GM19351 (cell line): ENCODE measurements around the gene EXOC7.

Experiments
- ATAC-seq: cut with Tn5 transposase; IDR thresholded peaks from one replicate; pipeline ENCODE4 v1.9.1; 2021; ENCODE audit warnings: mild to moderate bottlenecking, moderate library complexity; ENCODE audit not compliant: unreplicated experiment

The EXOC7 gene

DNA sequence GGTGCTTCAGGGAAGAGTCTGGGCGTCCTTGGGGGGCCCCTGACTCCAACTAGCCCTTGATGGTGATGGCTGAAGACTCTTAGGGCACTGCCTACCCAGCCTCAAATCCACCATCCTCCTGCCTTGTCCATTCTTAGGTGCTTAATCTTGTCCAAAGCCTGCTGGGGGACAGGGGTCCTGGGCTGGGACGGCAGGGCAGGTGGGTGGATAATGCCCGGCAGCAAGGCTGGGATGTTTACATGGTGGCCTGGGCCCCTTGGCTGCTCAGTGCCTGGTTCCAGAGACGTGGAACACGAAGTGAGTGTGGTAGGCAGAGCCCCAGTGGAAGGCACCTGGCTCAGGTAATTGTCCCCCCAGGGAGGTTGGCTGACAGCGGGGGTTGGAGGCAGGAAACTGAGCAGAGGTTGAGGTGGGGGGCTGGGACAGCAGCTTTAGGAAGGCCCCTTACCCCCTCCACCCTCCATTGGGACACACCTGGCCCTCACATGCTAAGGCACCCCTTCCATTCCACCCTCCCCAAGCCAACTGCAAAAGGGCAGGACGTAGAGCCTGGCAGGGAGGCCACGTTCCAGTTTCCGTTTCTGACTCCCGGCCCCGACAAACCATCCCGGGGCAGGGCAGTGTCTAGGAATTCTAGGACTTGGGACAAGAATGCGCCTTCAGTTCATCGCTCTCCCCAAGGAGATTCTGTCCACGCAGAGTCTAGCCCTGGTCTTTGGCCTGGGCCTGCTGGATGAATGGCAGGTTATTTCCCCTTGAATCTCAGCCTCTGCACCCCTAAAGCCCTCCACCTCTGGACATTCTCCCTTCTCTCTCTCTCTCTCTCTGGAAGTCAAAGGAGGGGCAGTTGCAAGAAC is 35.5 kb upstream of the EXOC7 start:
- no peak for ATAC-seq

DNA sequence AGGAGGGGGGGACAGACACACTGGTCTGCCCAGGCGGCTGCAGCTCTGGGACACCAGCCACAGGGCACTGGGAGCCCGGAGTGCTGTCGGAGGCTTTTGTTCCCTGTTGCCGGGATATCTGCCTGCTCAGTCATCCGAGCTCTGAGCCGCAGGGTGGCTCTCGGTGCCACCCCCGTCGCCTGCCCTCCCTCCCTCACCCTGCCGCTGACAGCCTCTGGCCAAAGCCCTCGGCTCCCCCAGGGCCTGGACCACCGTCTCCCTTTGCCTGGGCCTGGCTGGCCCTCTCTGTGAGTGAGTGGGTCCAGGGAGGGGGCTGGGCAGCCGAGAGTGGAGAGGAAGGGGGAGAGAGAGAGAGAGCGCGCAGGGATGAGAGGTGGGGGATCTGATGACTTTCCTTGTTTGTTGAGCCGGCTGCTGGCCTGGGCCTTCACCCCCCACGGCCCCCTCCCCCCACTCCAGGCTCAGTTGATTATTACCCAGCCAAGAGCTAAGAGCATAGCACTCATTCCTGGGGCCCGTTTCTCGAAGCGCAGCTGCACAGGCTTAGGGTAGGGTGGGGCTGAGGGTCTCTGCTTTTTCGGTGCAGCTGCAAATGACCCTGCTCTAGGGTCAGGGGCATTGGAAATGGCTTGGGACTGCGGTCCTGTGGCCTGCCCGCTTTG is 34.8 kb upstream of the EXOC7 start:
- no peak for ATAC-seq

DNA sequence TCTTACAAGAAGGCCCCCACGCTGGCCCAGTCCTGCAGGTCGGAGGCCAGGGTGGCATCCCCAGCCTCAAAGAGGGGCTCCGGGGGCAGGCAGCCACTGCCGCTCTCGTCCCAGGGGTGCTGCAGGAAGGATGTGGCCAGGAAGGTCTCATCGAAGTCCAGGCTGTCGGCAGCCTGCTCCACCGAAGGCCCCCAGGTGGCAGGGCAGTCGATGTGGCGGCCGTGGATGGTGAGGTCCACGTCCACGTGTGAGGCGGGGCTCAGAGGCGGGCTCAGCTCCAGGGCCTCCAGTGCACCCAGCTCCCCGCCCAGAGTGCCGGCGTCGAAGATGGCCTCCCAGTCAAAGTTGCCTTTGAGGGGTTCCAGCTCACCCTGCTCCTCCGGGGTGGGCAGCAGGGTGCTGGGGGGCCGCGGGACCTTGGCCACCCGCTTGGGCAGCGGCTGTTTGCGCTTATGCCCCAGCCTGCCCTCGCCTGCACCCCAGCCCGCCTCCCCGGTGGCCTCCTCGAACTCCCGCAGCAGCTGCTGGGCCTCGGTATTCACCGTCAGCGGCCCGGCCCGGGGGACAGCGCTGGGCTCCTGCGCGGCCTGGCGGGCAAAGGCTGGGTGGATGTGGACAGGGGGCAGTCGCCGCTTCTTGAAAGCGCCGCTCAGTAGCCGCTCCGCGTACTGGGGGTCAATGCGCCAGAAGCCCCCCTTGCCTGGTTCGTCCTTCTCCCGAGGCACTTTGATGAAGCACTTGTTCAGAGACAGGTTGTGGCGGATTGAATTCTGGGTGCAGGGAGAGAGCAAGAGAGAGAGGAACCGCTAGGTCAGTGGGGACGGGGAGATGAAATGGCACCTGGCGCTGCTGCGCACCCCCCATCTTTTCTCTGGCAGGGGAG is 34.0 kb upstream of the EXOC7 start:
- no peak for ATAC-seq

DNA sequence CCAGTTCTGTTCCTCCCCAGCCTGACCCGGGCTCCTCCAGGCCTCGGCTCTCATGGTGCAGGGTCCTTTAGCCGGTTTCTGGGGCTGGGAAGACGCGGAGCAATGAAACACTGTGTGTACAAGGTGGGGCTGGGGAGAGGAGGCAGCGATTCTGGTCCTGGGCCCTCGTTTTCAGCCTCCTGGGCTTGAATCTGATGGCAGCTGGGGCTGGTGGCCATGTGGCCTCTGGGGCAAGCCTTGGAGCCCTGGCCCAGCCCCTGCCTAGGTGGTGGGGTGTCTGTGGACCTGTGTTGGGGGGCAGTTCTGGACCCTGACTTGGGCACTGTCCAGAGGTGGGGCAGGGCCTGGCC is 33.4 kb upstream of the EXOC7 start:
- ATAC-seq = no peak

DNA sequence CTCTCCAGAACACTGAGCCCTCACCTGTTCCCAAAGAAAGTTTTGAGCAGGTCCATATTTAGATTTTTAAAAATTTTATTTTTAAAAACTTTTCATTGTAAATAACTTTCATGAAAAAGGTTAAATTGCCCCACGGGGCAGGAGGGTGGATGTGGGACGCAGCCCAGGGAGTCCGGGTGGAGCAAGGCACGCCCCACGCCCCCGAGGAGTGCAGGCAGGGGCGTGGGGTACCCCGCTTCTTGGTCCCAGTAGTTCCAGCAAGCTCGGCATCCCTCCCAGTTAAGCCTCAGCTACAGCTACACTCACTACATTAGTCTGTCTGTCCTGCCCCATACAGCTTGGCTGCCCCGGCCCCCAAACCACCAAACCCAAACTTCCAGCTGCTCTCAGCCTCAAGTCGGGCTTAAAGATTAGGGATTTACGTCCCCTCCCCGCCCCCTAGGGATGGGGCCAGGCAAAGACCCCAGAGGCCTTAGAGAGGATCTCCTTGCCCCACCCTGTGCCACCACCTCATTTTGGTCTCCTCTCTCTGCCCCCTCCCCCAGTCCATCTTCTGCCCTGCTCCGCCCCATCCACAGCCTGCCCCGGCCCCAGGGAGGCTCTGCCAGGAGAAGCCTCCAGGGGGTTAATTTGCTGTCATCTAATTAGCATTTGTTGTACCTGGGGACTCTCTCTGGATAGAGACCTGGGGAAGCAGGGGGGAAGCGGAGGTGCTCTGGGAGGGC is 32.9 kb upstream of the EXOC7 start:
- ATAC-seq = no peak

DNA sequence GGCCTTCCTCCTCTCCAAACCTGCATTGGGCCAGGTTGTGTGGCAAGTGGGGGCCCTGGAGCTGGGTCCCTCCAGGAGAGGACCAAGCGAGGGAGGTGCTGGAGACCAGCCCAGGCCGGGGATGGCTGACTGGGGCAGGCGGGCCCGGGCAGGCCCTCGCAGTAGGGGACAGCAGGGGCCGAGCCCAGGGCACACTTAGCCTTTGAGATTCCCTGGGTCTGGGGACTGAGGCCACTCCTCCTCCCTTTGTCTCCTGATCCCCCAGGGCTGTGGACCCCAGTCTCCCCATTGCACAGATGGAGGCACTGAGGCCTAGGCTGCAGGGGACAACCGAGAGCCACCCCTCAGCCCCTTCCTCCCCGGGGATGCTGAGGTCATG is 32.2 kb upstream of the EXOC7 start:
- no peak for ATAC-seq

DNA sequence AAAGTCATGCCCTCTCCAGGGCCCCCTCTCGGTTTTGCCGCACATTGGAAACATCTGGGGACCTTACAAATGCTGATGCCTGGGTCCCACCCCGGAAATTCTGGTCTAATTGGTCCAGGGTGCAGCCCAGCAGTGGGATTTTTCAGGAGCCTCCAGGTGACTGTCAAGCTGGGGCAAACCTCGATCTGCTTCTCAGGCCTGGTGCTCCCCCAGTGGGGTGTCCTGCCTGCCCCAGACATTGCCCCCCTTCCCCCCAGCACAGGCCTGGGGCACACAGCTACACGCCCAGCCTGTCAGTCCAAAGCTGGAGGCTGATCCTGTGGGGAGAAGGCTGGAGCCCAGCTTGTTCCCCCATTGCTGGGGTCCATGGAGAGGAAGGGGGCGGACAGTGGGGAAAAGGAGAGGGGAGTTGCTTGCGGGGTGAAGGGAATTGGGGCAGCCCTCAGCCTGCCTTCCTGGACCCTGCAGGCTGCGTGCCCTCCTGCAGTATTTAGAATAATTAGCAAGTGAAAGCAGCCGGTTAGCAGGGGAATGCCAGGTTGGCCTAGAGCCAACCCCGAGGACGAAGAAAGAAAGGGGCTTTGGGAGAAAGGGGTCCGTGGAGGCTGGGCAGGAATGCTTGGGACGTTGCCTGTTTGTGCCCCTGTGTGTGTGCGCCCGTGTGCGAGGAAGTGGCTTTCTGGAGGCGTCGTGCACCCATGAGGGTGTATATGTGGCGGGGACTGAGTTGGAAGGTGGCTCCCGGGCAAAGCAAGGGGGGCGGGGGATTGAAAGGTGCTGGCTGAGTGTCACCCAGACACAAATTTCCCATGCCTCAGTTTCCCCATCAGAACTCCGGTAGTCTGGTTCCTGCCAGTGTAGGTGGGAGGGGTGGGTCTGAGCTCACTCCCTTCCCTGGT is 31.6 kb upstream of the EXOC7 start:
- ATAC-seq = no peak

DNA sequence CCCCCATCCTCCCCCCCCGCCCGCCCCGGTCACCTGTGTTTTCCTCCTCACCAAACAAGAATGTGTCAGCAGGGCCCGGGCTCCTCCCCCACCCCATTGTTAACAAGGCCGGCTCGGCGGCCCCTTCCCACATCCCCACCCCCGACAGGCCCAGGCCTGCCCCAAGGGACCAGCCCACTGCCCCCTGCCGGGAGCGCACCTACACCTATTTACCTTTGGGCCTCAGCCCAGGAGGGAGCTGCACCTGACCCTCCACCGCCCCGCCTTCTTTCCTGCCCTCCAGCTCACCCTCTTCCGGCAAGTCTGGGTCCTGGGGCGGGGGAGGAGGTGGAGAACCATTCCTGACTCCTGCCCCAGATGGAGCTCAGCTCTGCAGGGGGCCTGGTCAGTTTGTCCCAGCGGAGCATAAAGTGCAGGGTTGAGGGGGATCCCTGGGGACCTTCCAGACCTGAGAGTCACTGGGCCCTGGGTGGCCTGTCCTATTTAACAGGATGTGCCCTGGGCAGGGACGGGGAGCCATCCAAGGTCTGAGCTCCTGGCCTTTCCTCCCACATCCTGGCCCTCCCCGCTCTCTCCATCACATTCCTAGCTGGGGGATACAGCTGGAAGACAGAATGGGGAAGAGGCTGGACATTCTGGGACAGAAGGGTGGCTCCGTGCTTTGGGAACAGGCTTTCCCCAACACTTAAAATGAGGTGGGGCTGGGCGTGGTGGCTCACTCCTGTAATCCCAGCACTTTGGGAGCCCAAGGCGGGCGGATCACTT is 29.2 kb upstream of the EXOC7 start:
- ATAC-seq = no peak

DNA sequence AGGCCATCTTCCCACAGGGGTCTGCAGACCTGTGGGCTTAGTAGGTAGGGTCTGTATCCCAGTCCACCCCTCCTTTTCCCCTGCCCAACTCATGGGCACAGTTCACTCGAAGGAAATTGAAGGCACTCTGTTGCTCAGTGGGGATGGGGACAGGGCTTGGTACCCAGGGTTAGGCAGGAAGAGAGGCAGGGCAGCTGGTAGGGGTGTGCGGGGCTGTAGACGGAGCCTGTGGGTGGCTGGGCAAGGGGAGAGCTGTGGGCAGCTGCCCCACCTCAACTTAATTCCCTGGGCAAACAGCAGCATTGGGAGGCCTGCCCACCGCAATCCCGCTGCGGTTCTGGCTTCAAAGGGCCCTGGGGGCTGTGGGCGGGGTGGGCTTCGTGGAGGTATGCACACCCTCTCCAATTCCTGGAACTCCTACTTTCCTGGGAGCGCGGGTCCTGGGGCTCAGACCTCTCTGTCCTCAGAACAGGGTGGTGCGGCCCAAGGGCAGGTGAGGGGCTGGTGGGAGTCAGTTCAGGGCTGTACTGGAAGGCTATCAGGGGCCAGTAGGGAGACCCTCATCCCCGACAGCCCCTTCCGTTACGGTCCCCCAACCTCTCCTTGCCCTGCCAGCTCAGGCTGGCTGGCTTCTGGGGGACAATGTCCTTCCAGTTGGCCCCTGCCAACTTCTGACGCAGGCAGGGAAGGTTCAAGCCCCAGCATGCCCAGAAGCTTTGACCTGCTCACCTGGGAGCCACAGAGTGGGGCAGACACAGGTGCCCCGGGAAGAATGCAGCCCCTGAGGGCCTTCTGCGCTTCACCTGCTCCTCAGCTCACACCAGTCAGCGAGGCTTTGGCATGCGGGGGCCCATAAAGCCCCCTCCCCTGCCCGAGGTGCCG is 28.3 kb upstream of the EXOC7 start:
- no peak for ATAC-seq

DNA sequence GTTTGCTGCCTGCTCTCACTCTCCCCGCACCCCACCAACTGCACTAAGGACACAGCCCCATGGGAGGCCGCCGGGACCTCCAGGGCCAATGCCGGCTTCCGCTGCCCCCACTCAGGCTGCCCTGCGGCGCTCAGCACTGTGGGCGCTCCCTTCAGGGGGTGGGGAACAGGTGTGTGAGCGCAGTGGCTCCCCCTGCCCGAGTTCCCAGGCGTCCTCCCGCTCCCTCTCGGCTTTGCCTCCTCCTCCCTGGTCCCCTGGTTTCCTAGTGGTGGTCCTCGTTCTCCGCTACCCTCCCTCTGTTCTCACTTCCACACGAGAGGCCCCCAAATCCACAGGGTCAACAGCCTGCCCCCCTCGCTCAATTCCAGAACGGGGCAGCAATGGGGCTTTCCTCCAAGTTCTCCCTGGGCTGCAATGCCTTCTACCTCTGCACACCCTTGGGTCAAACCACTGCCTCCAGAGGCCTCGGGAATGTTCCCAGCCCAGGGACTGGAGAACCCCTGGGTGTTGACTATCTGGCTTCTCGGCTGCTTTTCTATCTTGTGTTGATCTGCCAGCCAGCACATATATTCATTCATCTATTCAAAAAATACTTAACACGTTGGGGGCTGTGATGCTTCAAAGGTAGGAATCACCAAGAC is 27.6 kb upstream of the EXOC7 start:
- no peak for ATAC-seq

DNA sequence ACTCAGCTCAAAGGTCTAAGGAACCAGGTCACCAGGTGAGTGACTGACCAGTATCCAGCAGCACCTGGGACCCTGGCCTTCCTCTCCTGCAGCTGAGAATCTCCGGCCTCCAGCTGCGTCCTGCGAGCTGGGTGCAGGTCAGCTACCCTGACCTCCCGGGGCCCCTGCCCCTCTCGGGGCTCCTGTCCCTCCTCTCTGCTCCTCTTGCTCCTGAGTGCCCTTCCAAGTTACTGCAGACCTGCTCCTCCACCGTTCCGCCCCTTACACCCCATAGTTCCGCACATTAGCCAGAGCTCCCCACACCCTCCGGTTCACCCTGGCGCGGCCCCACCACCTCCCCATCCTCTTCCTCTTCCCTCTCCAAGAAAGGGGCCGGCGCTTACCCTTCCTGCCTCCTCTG is 26.9 kb upstream of the EXOC7 start:
- ATAC-seq = no peak

DNA sequence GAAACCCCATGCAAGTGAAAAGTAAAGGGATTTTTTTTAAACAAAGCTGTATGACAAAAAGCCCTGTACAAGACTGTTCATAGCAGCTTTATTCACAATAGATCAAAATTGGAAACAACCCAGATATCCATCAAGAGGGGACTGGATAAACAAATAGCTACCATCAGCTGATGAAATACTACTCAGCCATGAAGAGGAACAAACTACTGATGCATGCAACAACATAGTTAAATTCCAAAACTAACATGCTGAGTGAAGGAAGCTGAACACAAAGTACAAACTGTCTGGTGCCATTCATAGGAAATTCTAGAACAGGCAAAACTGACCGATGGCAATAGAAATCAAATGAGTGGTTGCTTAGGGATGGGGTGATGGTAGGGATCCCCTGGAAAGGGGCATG is 22.3 kb upstream of the EXOC7 start:
- no peak for ATAC-seq

DNA sequence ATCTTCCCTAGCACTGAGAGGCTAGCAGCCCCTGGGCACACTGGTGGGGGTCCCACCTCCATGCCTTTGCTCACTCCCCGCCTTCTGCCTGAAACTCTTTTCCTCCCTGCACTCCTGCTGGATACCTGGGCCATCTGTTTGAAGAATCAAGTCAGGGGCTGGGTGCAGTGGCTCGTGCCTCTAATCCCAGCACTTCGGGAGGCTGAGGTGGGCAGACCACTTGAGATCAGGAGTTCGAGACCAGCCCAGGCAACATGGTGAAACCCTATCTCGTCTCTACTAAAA is 21.7 kb upstream of the EXOC7 start:
- no peak for ATAC-seq

DNA sequence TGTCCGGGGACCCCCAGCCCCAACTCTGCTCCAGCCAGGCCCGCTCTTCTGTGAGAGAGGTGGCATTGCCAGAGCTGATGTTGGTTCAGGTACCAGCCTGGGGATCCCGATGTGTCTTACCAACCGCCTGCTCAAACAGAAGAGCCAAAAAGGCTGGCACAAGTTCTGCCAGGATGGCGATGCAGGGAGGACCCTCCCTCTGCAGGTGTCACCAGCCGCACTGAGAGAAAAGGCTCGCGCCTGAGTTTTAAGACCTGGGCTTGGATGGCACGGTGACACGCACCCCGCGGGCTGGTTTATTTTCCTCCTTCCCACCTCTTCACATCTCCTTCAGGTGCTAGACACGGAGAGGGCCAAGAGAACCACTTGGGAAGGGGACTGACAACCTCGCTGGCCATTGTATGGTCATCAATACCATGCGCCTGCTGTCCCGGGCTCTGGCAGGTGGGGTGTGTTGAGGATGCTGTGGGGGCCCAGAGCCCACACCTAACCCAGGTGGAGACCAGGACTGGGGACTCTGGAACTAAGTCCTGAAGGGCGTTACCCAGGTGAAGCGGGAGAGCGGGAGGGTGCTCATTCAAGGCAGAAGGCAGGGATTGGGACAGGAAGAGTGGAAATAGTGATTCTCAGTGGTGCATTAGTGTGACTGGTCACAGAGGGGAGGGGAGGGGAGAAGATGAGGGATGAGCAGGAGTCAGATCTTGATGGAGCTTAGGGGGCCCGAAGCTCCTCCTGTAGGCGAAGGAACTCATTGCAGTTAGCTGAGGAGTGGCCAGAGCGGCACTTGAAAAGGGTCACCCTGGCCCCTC is 21.2 kb upstream of the EXOC7 start:
- no peak for ATAC-seq

DNA sequence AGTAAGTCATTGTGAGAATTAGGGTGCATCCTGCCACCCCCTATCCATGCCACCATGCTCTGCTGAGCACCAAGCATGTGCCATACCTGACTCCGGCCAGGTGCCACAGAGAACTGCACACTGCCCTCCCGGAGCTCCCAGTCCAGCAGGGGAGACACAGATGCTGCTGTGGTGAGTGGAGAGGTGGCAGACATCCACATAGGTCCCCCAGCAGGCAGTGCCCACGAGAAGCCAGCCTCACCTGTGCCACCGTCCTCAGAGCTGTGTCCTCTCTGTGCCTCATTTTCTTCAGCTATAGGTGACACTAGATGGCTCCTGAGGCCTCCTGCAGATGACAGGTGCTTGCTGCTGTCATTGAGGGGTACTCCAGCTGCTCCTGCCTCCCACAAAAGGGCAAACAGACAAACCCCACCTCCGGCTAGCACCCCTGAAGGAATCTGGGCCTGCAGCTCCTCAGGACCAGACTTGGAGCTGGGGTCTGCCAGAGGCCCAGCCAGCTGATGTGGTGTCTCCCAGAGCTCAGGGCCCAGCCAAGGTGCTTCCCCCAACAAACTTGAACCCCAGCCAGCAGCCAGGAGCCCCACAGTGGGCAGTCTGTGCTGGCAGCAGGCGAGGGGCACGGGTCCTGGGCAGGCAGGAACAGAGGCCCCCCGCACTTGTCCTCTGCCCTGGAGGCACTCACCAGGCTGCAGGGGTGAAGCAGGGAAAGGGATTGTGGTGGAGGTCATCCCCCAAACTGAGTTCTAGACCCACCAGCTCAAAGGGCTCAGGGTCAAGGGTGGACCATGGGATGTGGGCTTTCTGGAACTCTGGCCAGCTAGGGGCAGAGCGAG is 20.4 kb upstream of the EXOC7 start:
- ATAC-seq = no peak

DNA sequence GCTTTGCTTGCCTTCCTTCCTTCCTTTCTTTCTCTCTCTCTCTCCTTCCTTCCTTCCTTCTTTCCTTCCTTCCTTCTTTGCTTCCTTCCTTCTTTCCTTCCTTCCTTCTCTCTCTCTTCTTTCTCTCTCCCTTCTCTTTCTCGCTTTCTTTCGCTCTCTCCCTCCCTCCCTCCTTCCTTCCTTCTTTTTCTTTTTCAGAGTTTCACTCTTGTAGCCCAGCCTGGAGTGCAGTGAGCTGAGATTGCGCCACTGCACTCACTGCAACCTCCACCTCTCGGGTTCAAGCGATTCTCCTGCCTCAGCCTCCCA is 19.6 kb upstream of the EXOC7 start:
- ATAC-seq = no peak
